Lung (tissue), 12 donors: Measurements from ENCODE around the gene HMG20A. TPM values are rescaled to one million over a fixed set of nuclear protein-coding genes. Genes with fewer than 3 reads are reported as not detected.

ENCODE experiments used
- ATAC-seq: fragments of 200-7000 bp; cut with Tn5 transposase; one replicate; pipeline ENCODE4 v1.9.1; 2020; ENCODE audit warnings: moderate number of reproducible peaks; ENCODE audit not compliant: insufficient read depth, low FRiP score
- DNase-seq, 3 donors: peaks; one replicate each; pipeline ENCODE4 v3.0.0-alpha.2; 2013 to 2017
- H3K27ac ChIP-seq, 2 donors: one replicate each; pipeline ENCODE4 v1.5.1; 2013; ENCODE audit warnings: mild to moderate bottlenecking in 2 of 2, moderate library complexity in 2 of 2, control low read depth in 1 of 2, inconsistent platforms in 1 of 2, low read depth in 1 of 2, low read length in 1 of 2
- H3K27me3 ChIP-seq, 3 donors: one replicate each; pipeline ENCODE4 v1.5.1; 2013; ENCODE audit warnings: low read length in 2 of 3; ENCODE audit not compliant: control insufficient read depth in 3 of 3, insufficient read depth in 3 of 3
- H3K36me3 ChIP-seq, 4 donors: one replicate each; pipeline ENCODE4 v1.5.1; 2013; ENCODE audit warnings: low read length in 4 of 4, mild to moderate bottlenecking in 1 of 4, moderate library complexity in 1 of 4; ENCODE audit not compliant: control insufficient read depth in 4 of 4, insufficient read depth in 4 of 4
- H3K4me1 ChIP-seq, 5 donors: one replicate each; pipeline ENCODE4 v1.5.1; 2013; ENCODE audit warnings: low read length in 5 of 5, mild to moderate bottlenecking in 2 of 5, moderate library complexity in 1 of 5; ENCODE audit not compliant: control insufficient read depth in 5 of 5, insufficient read depth in 5 of 5
- H3K4me3 ChIP-seq: one replicate; pipeline ENCODE4 v1.5.1; 2013; ENCODE audit warnings: mild to moderate bottlenecking, control low read depth, moderate library complexity
- H3K9ac ChIP-seq, 2 donors: one replicate each; pipeline ENCODE4 v1.5.1; 2013; ENCODE audit warnings: low read length in 2 of 2, control low read depth in 1 of 2; ENCODE audit not compliant: insufficient read depth in 1 of 2
- H3K9me3 ChIP-seq, 4 donors: one replicate each; pipeline ENCODE4 v1.5.1; 2013; ENCODE audit warnings: low read length in 3 of 4, mild to moderate bottlenecking in 1 of 4, moderate library complexity in 1 of 4; ENCODE audit not compliant: control insufficient read depth in 4 of 4, insufficient read depth in 3 of 4
- CTCF ChIP-seq: IDR thresholded peaks from 2 replicates; pipeline ENCODE4 v1.5.1; 2012; ENCODE audit warnings: mild to moderate bottlenecking; ENCODE audit errors: control extremely low read depth, extremely low read depth
- WGBS, 2 donors: extraction: QIAGEN DNeasy Blood & Tissue Kit; methylation state at CpG; one replicate each; pipeline ENCODE4 v1.1.7; 2013; 5-methylcytosine and 5-hydroxymethylcytosine counted together
- polyA plus RNA-seq, 2 donors: library from polyadenylated mRNA; stranded (reverse); fragments of 200-250 nt; gene quantifications; one replicate each; pipeline ENCODE4 v1.2.1, GENCODE V29; 2013
- total RNA-seq, 2 donors: library from RNA; depleted of rRNA in 1 of 2; stranded (reverse); fragments of >200 nt in 1 of 2; gene quantifications; one replicate each; pipeline ENCODE4 v1.2.1, GENCODE V29; 2014 to 2021
- donor health status: control.
- donor health status: control.
- donor health status: Bipolar disorder and iron deficiency.
- donor health status: healthy.
- donor health status: DM: yes; HTN: yes; CAD: no.

HMG20A gene
- total and polyA plus RNA-seq, 4 donors: 12.7 to 63.9 (median 23.4) TPM

- ATAC-seq: no peak
- no peak overlapping the region for H3K4me3 ChIP-seq
- H3K27ac ChIP-seq: no peak overlapping the region
- peaks cover 3 to 12% (median 10%) of the 10 kb centered on the region in 4 donors for H3K36me3 ChIP-seq
- H3K9me3 ChIP-seq: no peaks in the 10 kb centered on the region
- no peaks in the 10 kb centered on the region for H3K27me3 ChIP-seq
- H3K4me1 ChIP-seq: peaks cover 3 to 34% (median 21%) of the 10 kb centered on the region in 5 donors
- H3K9ac ChIP-seq: no peak overlapping the region
- TF ChIP-seq CTCF: no peak
- DNase-seq: no peak
Measured at GRCh38 chr15:77461486-77461885, 40.8 kb downstream of the HMG20A start.

GRCh38 chr15:77464129-77464865 is 43.6 kb downstream of the HMG20A start:
- H3K9me3 ChIP-seq: no peaks in the 10 kb centered on the region
- peaks cover 5 to 31% (median 14%) of the 10 kb centered on the region in 4 donors for H3K36me3 ChIP-seq
- ATAC-seq (no peak), DNase-seq (no peak)
- H3K4me3 ChIP-seq: no peak overlapping the region
- H3K27ac ChIP-seq: peak overlapping the region in 1 of 2 donors; percentile 53
- TF ChIP-seq CTCF: no peak
- 86 to 90% methylated on average over 3 of the region's 3 CpGs for WGBS, 2 donors
- no peaks in the 10 kb centered on the region for H3K27me3 ChIP-seq
- peaks cover 0 to 7% (median 0%) of the 10 kb centered on the region in 5 donors for H3K4me1 ChIP-seq
- H3K9ac ChIP-seq: no peak overlapping the region

- H3K36me3 ChIP-seq: peaks cover 8 to 45% (median 18%) of the 10 kb centered on the region in 4 donors
- H3K9me3 ChIP-seq: no peaks in the 10 kb centered on the region
- no peak overlapping the region for H3K27ac ChIP-seq
- TF ChIP-seq CTCF: no peak
- peaks cover 0 to 3% (median 0%) of the 10 kb centered on the region in 5 donors for H3K4me1 ChIP-seq
- no peaks in the 10 kb centered on the region for H3K27me3 ChIP-seq
- H3K9ac ChIP-seq: no peak overlapping the region
- ATAC-seq (no peak), DNase-seq (no peak)
- no peak overlapping the region for H3K4me3 ChIP-seq
- 94 to 100% methylated on average over 1 of the region's 1 CpG for WGBS, 2 donors
Measured at GRCh38 chr15:77466521-77466920, 45.8 kb downstream of the HMG20A start.
